Thyroid gland (tissue), 4 donors: ENCODE results near the gene RAPGEF4.

Experiments used
- POLR2A ChIP-seq, 2 donors: fragments of 450-650 bp; IDR thresholded peaks; one replicate each; pipeline ENCODE4 v1.6.1; 2017; ENCODE audit warnings: antibody characterized with exemption in 2 of 2, mild to moderate bottlenecking in 2 of 2, moderate library complexity in 1 of 2
- TF ChIP-seq, protein P1 (sequence below), 6 experiments: fragments of 200-600 bp in 3 of 6; fragments of 450-650 bp in 3 of 6; sonication (generic) in 3 of 6; IDR thresholded peaks; one replicate each; pipeline ENCODE4 v1.5.1; 2016 to 2019; ENCODE audit warnings: antibody characterized with exemption in 6 of 6, mild to moderate bottlenecking in 2 of 6, inconsistent platforms in 1 of 6, moderate library complexity in 1 of 6

DNA sequence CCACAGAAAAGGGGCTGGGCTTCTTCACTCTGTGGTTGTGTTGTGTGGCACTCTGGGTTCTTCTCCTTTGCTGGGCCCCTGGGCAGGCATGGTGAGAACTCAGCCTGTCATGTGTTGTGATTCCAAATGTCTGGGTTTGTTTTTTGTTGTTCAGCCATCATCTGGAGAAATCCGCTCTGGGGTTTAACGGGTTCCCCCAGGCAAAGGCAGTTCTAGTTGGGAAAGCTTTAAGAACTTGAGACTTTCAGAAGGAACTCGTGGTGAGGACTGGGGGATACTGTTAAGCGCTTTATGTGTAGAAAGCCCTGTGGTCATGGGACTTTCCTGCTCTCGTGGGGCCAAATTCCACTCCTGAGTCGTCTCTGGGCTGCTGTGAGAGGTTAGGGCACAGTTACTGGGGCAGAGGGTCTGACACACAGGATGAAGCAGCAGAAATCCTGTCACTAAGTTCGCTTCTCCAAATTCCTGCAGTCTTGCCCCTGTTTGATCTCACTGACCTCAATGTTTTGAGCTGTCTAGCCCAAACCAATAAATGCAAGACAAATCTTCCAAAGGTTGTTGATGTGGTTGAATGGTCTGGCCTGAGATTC lies 87.7 kb downstream of the RAPGEF4 start:
- TF ChIP-seq, protein P1, sequence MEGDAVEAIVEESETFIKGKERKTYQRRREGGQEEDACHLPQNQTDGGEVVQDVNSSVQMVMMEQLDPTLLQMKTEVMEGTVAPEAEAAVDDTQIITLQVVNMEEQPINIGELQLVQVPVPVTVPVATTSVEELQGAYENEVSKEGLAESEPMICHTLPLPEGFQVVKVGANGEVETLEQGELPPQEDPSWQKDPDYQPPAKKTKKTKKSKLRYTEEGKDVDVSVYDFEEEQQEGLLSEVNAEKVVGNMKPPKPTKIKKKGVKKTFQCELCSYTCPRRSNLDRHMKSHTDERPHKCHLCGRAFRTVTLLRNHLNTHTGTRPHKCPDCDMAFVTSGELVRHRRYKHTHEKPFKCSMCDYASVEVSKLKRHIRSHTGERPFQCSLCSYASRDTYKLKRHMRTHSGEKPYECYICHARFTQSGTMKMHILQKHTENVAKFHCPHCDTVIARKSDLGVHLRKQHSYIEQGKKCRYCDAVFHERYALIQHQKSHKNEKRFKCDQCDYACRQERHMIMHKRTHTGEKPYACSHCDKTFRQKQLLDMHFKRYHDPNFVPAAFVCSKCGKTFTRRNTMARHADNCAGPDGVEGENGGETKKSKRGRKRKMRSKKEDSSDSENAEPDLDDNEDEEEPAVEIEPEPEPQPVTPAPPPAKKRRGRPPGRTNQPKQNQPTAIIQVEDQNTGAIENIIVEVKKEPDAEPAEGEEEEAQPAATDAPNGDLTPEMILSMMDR (IDR thresholded peaks at IDR 0.05), result no peak
- no peak for TF ChIP-seq POLR2A (IDR thresholded peaks at IDR 0.05)
